Activated CD4-positive, alpha-beta memory T cell treated with anti-CD3 and anti-CD28 coated beads, Interleukin-2, amount 10 ng/mL, durations not matched to agents 7 days and 5 days (primary cell): Measurements from ENCODE around the gene NPAS4. TPM values are rescaled to one million over a fixed set of nuclear protein-coding genes. Genes with fewer than 3 reads are reported as not detected.
"Not testable (repeated sequence)": the region's sequence is repeated elsewhere in the genome, so short reads cannot be mapped to it uniquely, and the experiment has no call there.

Source experiments
- CTCF ChIA-PET: fragments of 350-600 bp; sonication (Branson Sonifier 250); formaldehyde crosslinking; loops from one replicate; lab custom pipeline; 2021; ENCODE audit warnings: antibody characterized with exemption, inconsistent platforms; lab: Charles Lee
- POLR2A ChIA-PET: fragments of 350-600 bp; sonication (Branson Sonifier 250); formaldehyde crosslinking; loops from one replicate; lab custom pipeline; 2021; ENCODE audit warnings: antibody characterized with exemption; lab: Charles Lee
- DNase-seq: peaks from one replicate; pipeline ENCODE4 v3.0.0-alpha.2; 2020
- H3K27ac Mint-ChIP-seq: one replicate; pipeline ENCODE4 v1.8.0; 2021; ENCODE audit warnings: mild to moderate bottlenecking, mixed read lengths
- H3K27me3 Mint-ChIP-seq: one replicate; pipeline ENCODE4 v1.8.0; 2021; ENCODE audit warnings: mixed read lengths
- H3K36me3 Mint-ChIP-seq: one replicate; pipeline ENCODE4 v1.8.0; 2021; ENCODE audit warnings: low read depth, mixed read lengths
- H3K4me1 Mint-ChIP-seq: one replicate; pipeline ENCODE4 v1.8.0; 2021; ENCODE audit warnings: mixed read lengths
- H3K4me3 Mint-ChIP-seq: one replicate; pipeline ENCODE4 v1.8.0; 2021; ENCODE audit warnings: mild to moderate bottlenecking, mixed read lengths
- H3K9me3 Mint-ChIP-seq: one replicate; pipeline ENCODE4 v1.8.0; 2021; ENCODE audit warnings: mixed read lengths
- total RNA-seq, 2 experiments: library from RNA; stranded (reverse); gene quantifications; one replicate each; pipeline ENCODE4 v1.2.3, GENCODE V29; 2021

Gene NPAS4
- total RNA-seq, 2 experiments from 2014 or later: 0.20 TPM; not detected in 1

DNA sequence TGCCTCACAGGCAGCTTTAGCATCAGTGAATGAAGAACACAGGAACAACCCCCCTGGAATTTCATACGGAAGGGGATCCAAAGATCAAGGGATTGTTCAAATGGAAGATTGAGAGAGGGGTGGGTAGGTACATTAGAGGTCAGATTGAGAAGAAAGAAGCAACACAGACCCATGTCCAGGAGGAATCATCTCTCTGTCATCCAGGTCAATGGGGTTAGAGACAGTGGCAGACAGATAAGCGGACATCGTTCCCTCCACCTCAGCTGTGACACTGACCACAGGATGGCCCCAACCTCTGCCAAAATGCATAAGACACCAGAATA, 1.9 kb upstream of the NPAS4 start:
- no peak for DNase-seq
- POLR2A ChIA-PET: interaction anchor here (2.1 to 2.3 kb wide), 2 partner anchors 10 to 20 kb away, joined by 7 to 9 read pairs; partner anchors contain the start of gene MRPL11
- Mint-ChIP-seq H3K36me3 (no peaks in the 10 kb centered on the region), H3K27me3 (peaks cover 46% of the 10 kb centered on the region), H3K27ac (no peak overlapping the region), H3K4me3 (no peak overlapping the region), H3K9me3 (peaks cover 2% of the 10 kb centered on the region), H3K4me1 (peaks cover 17% of the 10 kb centered on the region)
- CTCF ChIA-PET: interaction anchor here (0.9 to 2.4 kb wide), 3 partner anchors 20 to 130 kb away, joined by 3 to 15 read pairs (median 6); partner anchors contain the start of genes MRPL11 and YIF1A

DNA sequence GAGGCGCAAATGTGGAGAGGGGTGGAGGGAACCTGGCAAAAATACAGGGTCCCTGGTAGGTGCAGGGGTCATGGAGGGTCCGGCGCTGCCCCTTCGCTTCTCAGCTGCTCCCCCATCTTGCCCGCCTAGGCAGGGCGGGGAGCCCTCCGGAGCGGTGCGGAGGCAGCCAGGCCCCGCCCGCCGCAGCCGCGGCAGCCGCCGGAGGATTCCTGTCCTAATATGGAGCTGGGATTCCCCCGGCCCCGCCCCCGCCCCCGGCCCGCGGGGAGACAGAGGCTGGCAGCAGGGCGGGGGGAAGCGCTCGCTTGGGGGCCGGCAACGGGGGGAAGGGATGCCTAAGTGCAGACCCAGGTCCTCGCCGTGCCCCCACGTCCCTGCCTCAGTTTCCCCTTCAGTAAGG, 1.0 kb upstream of the NPAS4 start:
- Mint-ChIP-seq H3K27ac (no peak overlapping the region), H3K36me3 (no peaks in the 10 kb centered on the region), H3K4me3 (no peak overlapping the region), H3K27me3 (peaks cover 39% of the 10 kb centered on the region), H3K4me1 (peaks cover 17% of the 10 kb centered on the region), H3K9me3 (peaks cover 2% of the 10 kb centered on the region)
- DNase-seq: no peak
- ChIA-PET CTCF (interaction anchor here (3.0 kb wide), 1 partner anchor 11 kb away, joined by 22 read pairs; no protein-coding TSS in a partner anchor), POLR2A (interaction anchor here (2.3 kb wide), 1 partner anchor 19 kb away, joined by 7 read pairs; the partner anchor contains the start of gene MRPL11)

DNA sequence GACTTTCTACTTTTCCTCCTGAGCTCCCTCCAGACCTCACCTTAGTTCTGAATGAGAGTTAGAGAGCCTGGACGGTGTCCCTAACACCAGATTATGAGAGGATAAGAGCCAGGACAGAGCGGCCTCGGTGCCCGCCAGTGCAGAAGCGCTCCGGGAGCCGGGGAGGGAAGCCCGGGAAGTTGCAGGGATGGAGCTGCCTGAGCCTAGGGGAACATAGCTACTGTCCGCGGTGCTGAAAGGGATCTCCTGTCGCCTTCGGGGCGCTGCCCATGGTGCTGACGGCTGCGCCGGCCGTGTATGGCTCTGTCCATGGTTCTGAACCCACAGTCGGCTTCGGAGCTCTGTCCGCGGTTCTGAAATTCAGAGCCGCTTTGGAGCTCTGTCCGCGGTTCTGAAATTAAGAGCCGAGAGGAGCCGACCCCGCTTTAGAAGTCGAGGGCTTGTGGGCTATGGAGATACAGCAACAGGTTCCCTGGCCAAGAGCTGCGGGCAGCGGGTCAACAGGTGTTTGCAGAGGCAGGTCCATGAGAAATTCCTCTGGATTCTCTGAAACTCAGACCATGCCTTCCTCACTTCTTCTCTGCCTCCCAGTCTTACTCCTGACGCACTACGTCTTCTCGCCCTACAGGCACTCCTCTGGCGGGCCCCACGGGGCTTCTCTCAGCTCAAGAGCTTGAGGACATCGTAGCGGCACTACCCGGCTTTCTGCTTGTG, 814 bp downstream of the NPAS4 start:
- H3K27me3 Mint-ChIP-seq: peaks cover 31% of the 10 kb centered on the region
- peaks cover 2% of the 10 kb centered on the region for H3K9me3 Mint-ChIP-seq
- H3K4me1 Mint-ChIP-seq: peaks cover 17% of the 10 kb centered on the region
- no peak overlapping the region for H3K27ac Mint-ChIP-seq
- CTCF ChIA-PET: interaction anchor here (0.6 to 3.0 kb wide), 9 partner anchors 8 to 256 kb away, joined by 3 to 22 read pairs (median 4); partner anchors contain the start of genes DPP3, MRPL11 and RBM4B
- no peak overlapping the region for H3K4me3 Mint-ChIP-seq
- no peaks in the 10 kb centered on the region for H3K36me3 Mint-ChIP-seq
- POLR2A ChIA-PET: interaction anchor here (0.7 to 2.0 kb wide), 6 partner anchors 13 to 195 kb away, joined by 3 to 12 read pairs (median 6); partner anchors contain the start of genes DPP3, MRPL11, RBM14 and SLC29A2
- peak; percentile 90 for DNase-seq

DNA sequence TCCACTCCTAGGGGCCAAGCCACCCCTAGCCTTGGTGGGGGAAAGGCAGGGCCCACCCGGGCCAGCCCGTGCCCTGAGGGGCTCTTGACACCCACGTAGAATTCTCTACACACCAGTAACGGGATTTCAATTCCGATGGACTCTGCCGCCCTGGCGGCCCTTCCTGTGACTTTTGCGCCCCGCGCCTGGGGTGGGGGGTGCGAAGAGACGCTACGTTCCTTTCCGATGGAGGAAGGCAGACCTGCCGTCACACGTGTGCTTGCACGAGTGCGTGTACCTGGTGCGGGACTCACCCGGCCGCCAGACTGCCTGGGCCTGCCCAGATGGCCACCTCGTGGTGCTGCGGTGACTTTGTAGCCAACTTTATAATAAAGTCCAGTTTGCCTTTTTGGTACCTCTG, 5.5 kb downstream of the NPAS4 start:
- DNase-seq: no peak
- ChIA-PET CTCF (interaction anchor here (1.4 kb wide), 1 partner anchor 39 kb away, joined by 3 read pairs; no protein-coding TSS in a partner anchor), POLR2A (interaction anchor here (1.4 kb wide), 1 partner anchor 54 kb away, joined by 3 read pairs; the partner anchor contains the start of gene DPP3)
- Mint-ChIP-seq H3K9me3 (no peaks in the 10 kb centered on the region), H3K27ac (no peak overlapping the region), H3K4me1 (no peaks in the 10 kb centered on the region), H3K36me3 (no peaks in the 10 kb centered on the region), H3K27me3 (no peaks in the 10 kb centered on the region), H3K4me3 (no peak overlapping the region)

DNA sequence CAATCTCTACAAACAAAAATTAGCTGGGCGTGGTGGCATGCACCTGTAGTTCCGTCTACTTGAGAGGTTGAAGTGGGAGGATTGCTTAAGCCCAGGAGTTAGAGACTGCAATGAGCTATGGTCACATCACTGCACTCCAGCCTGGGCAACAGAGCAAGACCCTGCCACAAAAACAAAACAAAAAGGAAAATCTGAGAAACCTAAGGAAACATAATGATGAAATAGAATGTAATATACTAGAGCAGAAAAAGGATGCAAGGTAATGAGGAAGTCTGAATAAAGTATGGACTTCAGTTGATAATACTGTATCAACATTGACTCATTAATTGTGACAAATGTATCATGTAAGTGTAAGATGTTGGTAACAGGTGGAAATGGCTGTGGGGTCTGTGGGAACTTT, 8.1 kb downstream of the NPAS4 start:
- DNase-seq: no peak
- no peaks in the 10 kb centered on the region for H3K36me3 Mint-ChIP-seq
- CTCF ChIA-PET: interaction anchor here (0.7 to 5.9 kb wide), 7 partner anchors 10 to 250 kb away, joined by 3 to 34 read pairs (median 4); partner anchors contain the start of gene MRPL11
- H3K27me3 Mint-ChIP-seq: no peaks in the 10 kb centered on the region
- no peaks in the 10 kb centered on the region for H3K4me1 Mint-ChIP-seq
- no peak overlapping the region for H3K27ac Mint-ChIP-seq
- H3K9me3 Mint-ChIP-seq: no peaks in the 10 kb centered on the region
- H3K4me3 Mint-ChIP-seq: no peak overlapping the region
- POLR2A ChIA-PET: interaction anchor here (0.6 kb wide), 1 partner anchor 152 kb away, joined by 3 read pairs; no protein-coding TSS in a partner anchor

DNA sequence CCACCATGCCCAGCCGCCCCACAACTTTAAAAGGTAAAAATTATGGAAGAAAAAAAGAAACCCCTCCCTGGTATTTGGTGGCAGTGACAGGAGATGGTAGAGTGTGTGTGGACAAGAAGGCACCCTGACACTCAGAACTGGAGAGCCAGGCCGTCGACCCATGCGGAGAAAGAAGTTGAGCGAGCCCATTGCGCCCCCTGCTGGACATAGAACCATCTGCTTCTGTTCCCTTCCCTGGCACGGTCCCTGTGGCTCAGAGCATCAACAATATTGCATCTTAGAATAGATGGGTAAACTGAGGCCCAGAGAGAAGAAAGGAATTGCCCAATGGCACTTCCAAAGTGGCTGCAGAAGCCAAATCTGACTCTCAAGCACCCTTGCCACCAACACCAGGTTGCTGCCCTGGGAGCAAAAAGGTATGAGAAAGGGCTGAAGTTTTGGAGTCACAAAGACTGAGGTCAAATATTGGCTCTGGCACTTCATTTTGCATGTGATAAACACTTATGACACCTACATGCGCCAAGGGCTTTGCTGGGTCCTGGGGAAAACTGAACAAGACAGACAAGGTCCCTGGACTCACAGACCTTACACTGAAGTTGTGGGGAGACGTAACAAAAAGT, 9.3 kb downstream of the NPAS4 start:
- Mint-ChIP-seq H3K27ac (no peak overlapping the region), H3K9me3 (no peaks in the 10 kb centered on the region), H3K4me1 (no peaks in the 10 kb centered on the region), H3K36me3 (no peaks in the 10 kb centered on the region), H3K27me3 (no peaks in the 10 kb centered on the region), H3K4me3 (no peak overlapping the region)
- POLR2A ChIA-PET: no interaction called here
- CTCF ChIA-PET: interaction anchor here (0.6 to 5.9 kb wide), 14 partner anchors 8 to 310 kb away, joined by 3 to 34 read pairs (median 4); partner anchors contain the start of genes MRPL11, PELI3 and TMEM151A
- peak; percentile 79 for DNase-seq

DNA sequence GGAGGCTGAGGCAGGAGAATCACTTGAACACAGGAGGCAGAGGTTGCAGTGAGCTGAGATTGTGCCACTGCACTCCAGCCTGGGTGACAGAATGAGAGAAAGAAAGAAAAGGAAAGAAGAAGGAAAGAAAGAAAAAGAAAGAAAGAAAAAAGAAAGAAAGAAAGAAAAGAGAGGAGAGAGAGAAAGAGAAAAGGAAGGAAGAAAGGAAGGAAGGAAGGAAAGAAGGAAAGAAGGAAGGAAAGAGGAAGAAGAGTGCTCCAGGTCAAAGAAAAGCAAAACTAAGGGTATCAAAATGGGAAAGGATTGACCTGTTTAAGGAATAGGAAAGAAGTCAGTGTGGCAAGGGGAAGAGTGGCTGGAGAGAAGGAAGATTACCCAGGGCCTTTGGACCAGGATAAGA, 10.5 kb downstream of the NPAS4 start:
- H3K4me1 Mint-ChIP-seq, DNase-seq, H3K27ac Mint-ChIP-seq, H3K36me3 Mint-ChIP-seq, H3K27me3 Mint-ChIP-seq, H3K4me3 Mint-ChIP-seq, H3K9me3 Mint-ChIP-seq: not testable (repeated sequence)
- ChIA-PET CTCF (interaction anchor here (0.7 to 5.9 kb wide), 8 partner anchors 8 to 1546 kb away, joined by 3 to 34 read pairs (median 4); partner anchors contain the start of genes MRPL11 and RBM4B), POLR2A (interaction anchor here (0.6 kb wide), 1 partner anchor 13 kb away, joined by 3 read pairs; no protein-coding TSS in a partner anchor)

DNA sequence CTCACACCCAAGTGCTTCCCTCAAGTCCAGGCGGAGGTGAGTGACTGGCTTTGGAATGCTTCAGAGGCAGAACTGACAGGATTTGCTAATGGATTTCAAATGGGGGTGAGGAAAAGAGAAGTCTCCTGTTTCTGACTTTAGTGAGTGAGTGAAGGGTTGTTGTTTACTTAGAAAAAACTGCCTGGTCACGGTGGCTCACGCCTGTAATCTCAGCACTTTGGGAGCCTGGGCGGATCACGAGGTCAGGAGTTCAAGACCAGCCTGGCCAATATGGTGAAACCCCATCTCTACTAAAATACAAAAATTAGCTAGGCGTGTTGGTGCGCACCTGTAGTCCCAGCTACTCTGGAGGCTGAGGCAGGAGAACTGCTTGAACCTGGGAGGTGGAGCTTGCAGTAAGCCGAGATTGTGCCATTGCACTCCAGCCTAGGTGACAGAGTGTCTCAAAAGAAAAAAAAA, 11.1 kb downstream of the NPAS4 start:
- H3K4me1 Mint-ChIP-seq, H3K36me3 Mint-ChIP-seq, H3K27ac Mint-ChIP-seq, H3K27me3 Mint-ChIP-seq, H3K4me3 Mint-ChIP-seq, H3K9me3 Mint-ChIP-seq, DNase-seq: not testable (repeated sequence)
- ChIA-PET CTCF (interaction anchor here (5.9 kb wide), 1 partner anchor 24 kb away, joined by 34 read pairs; no protein-coding TSS in a partner anchor), POLR2A (interaction anchor here (1.6 kb wide), 1 partner anchor 185 kb away, joined by 3 read pairs; the partner anchor contains the start of gene RBM14)

DNA sequence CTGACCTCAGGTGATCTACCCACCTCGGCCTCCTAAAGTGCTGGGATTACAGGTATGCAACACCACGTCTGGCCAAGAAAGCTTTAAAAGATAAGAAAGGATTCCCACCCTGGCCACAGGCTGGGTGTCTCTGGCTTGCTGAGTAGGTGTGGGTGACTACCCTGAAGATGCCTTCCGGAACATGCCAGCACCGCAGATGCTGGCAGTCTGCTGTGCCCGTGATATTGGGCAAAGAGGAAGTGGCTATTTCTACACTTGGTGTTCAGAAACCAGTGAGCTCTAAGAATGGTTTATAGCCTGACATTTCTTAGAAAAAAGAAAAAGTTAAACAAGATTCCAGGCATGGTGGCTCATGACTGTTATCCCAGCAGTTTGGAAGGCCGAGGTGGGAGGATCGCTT, 11.8 kb downstream of the NPAS4 start:
- Mint-ChIP-seq H3K36me3 (peaks cover 8% of the 10 kb centered on the region), H3K27me3 (no peaks in the 10 kb centered on the region), H3K9me3 (no peaks in the 10 kb centered on the region), H3K4me3 (no peak overlapping the region), H3K4me1 (peaks cover 7% of the 10 kb centered on the region), H3K27ac (no peak overlapping the region)
- POLR2A ChIA-PET: interaction anchor here (1.6 kb wide), 1 partner anchor 184 kb away, joined by 3 read pairs; the partner anchor contains the start of gene RBM14
- CTCF ChIA-PET: interaction anchor here (0.6 to 5.9 kb wide), 4 partner anchors 24 to 498 kb away, joined by 3 to 34 read pairs (median 4); no protein-coding TSS in a partner anchor
- no peak for DNase-seq

DNA sequence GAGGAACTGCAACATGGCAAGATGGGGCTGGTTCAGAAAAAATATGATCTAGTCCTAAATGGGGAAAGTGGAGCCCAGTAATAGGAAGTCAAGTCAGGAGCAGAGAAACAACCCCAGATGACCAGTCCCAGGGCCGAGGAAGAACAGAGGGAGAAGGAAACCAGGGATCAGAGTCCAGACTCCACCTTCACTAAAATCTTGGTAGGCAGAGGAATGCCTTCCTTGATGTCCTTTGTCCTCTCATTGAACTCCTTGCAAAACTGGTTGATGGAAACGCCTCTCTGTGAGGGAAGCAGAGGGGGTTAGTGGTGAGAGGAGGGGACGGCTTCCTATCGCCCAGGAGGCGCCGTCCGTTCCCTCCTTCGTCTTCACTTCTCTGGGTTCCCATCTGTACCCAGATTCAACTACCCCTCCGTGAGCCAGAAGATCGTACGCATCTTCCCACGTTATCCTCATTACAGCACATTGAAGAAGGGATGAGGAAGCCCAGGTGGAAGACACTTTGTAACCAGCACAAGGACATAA, 17.2 kb downstream of the NPAS4 start:
- H3K4me3 Mint-ChIP-seq: peak overlapping the region; percentile 88
- ChIA-PET CTCF (interaction anchor here (0.7 to 3.2 kb wide), 23 partner anchors 7 to 404 kb away, joined by 3 to 25 read pairs (median 8); partner anchors contain the start of genes DPP3, PELI3, RBM4B and YIF1A), POLR2A (interaction anchor here (0.9 to 2.3 kb wide), 14 partner anchors 17 to 402 kb away, joined by 3 to 17 read pairs (median 5); partner anchors contain the start of genes B4GAT1, DPP3, NPAS4 and PELI3)
- H3K4me1 Mint-ChIP-seq: peaks cover 24% of the 10 kb centered on the region
- peaks cover under 1% of the 10 kb centered on the region for H3K9me3 Mint-ChIP-seq
- no peaks in the 10 kb centered on the region for H3K27me3 Mint-ChIP-seq
- H3K36me3 Mint-ChIP-seq: peaks cover 10% of the 10 kb centered on the region
- no peak for DNase-seq
- H3K27ac Mint-ChIP-seq: peak overlapping the region; percentile 89

DNA sequence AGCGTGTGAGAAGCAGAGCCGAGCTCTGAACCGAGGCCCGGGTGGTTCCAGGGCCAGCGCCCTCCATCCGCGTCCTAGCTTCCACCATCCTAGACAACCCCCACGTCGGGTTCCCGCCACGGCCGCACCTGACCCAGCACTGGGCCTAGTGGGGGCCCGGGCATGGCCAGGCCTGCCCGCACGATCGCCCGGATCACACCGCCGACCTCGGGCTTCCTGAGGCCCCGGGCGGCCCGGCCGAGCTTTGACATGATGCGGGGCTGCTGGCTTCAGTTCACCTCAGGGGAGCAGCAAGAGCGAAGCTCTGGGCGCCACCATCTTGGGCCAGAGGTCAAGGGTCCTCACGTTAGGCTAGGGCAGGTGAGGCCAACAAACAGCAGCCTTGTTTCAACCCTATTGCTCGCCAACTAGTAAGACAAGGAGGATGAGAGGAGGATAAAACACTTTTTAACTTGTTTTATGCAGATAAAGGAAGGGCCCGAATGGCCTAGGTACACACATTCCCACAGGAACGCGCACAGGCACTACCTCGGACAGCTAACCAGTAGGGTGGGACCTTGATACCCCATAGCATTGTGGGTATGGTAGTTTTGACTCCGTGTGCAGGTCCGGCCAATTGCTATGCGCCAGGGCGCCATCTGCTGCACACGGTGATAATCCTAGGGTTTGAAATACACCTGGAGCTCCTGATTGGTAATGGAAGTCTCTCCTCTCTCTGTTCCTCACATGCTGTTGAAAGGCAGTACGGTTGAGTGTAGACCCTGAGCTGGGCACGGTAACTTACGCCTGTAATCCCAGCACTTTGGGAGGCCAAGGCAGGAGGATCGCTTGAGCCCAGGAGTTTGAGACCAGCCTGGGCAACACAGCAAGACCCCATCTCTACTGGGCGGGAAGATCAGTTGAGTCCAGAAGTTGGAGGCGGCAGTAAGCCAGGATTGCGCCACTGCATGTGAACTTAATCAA, 17.9 kb downstream of the NPAS4 start, which contains the start of gene MRPL11:
Gene MRPL11, minus strand, starts transcription at position 345 of the 963 bp plus-strand sequence. Its CDS starts 94 bp downstream, at position 251.
- H3K27ac Mint-ChIP-seq: peak within 1 kb of the TSS; percentile 89
- CTCF ChIA-PET: interaction anchor here (0.5 to 3.2 kb wide), 33 partner anchors 8 to 410 kb away, joined by 3 to 25 read pairs (median 7); partner anchors contain the start of genes DPP3, PELI3, RBM4B and YIF1A
- H3K36me3 Mint-ChIP-seq: peaks cover 10% of the 10 kb centered on the region
- H3K9me3 Mint-ChIP-seq: peaks cover 5% of the 10 kb centered on the region
- H3K4me3 Mint-ChIP-seq: peak within 1 kb of the TSS; percentile 88
- H3K4me1 Mint-ChIP-seq: peaks cover 24% of the 10 kb centered on the region
- POLR2A ChIA-PET: interaction anchor here (0.6 to 2.3 kb wide), 19 partner anchors 11 to 404 kb away, joined by 3 to 17 read pairs (median 4); partner anchors contain the start of genes B4GAT1, BRMS1, DPP3 and NPAS4
- no peaks in the 10 kb centered on the region for H3K27me3 Mint-ChIP-seq
- DNase-seq: peak; percentile 91
